Renal cortical epithelial cell (primary cell): ENCODE measurements around the gene PANK1. TPM values are rescaled to one million over a fixed set of nuclear protein-coding genes. Genes with fewer than 3 reads are reported as not detected.
A peak's percentile ranks its signal among the peaks of the same experiment; 100 is the strongest.
"Not testable (repeated sequence)": the region's sequence is repeated elsewhere in the genome, so short reads cannot be mapped to it uniquely, and the experiment has no call there.

Source experiments
- DNase-seq: peaks from one replicate; pipeline ENCODE4 v3.0.0-alpha.2; 2011; ENCODE audit warnings: low read depth
- total RNA-seq: library from RNA; depleted of rRNA; stranded (reverse); fragments of >200 nt; gene quantifications from 2 replicates; pipeline ENCODE4 v1.2.3, GENCODE V29; 2014

PANK1 gene
- total RNA-seq, 1 donor from 2014 or later, result 25.3 TPM

- DNase-seq, result no peak
Measured at GRCh38 chr10:89567576-89568245, 77.3 kb downstream of the PANK1 start.

- no peak for DNase-seq
Measured at GRCh38 chr10:89566992-89567391, 78.0 kb downstream of the PANK1 start.

GRCh38 chr10:89566095-89566950 lies 78.7 kb downstream of the PANK1 start:
- DNase-seq, result peak; percentile 44

GRCh38 chr10:89565180-89565579 lies 79.9 kb downstream of the PANK1 start:
- DNase-seq, result no peak

- peak; percentile 57 for DNase-seq
Measured at GRCh38 chr10:89563861-89564478, 81.1 kb downstream of the PANK1 start.

GRCh38 chr10:89563311-89563710 lies 81.7 kb downstream of the PANK1 start:
- DNase-seq, result no peak

- DNase-seq, result peak; percentile 95
Measured at GRCh38 chr10:89556600-89556999, 88.4 kb downstream of the PANK1 start.

- DNase-seq, result peak; percentile 86
Measured at GRCh38 chr10:89555688-89556445, 89.2 kb downstream of the PANK1 start.

GRCh38 chr10:89554433-89554832 lies 90.6 kb downstream of the PANK1 start:
- DNase-seq, result no peak

GRCh38 chr10:89553064-89553734 lies 91.8 kb downstream of the PANK1 start:
- DNase-seq, result peak; percentile 98

- no peak for DNase-seq
Measured at GRCh38 chr10:89552213-89552612, 92.8 kb downstream of the PANK1 start.

- DNase-seq, result no peak
Measured at GRCh38 chr10:89550509-89550908, 94.5 kb downstream of the PANK1 start.

GRCh38 chr10:89549510-89549909 lies 95.5 kb downstream of the PANK1 start:
- DNase-seq, result peak; percentile 32

GRCh38 chr10:89548673-89549072 lies 96.4 kb downstream of the PANK1 start:
- no peak for DNase-seq

- DNase-seq, result no peak
Measured at GRCh38 chr10:89547853-89548513, 97.1 kb downstream of the PANK1 start.

- DNase-seq, result not testable (repeated sequence)
Measured at GRCh38 chr10:89546651-89547050, 98.4 kb downstream of the PANK1 start.

GRCh38 chr10:89543841-89544240 lies 101.2 kb downstream of the PANK1 start:
- DNase-seq, result no peak

GRCh38 chr10:89540420-89540949 lies 104.6 kb downstream of the PANK1 start:
- DNase-seq, result no peak

- DNase-seq, result peak; percentile 65
Measured at GRCh38 chr10:89537364-89537763, 107.7 kb downstream of the PANK1 start.

GRCh38 chr10:89536013-89536354 lies 109.1 kb downstream of the PANK1 start:
- no peak for DNase-seq
